Stimulated activated CD8-positive, alpha-beta memory T cell treated with anti-CD3 and anti-CD28 coated beads, Interleukin-15, amount 100 ng/mL, for 4 hours (primary cell): ENCODE measurements around the gene MIDN.
"Not testable (repeated sequence)": the region's sequence is repeated elsewhere in the genome, so short reads cannot be mapped to it uniquely, and the experiment has no call there.

Experiments
- DNase-seq, 2 donors: peaks; one replicate each; pipeline ENCODE4 v3.0.0-alpha.2; 2020; ENCODE audit warnings: low read depth in 2 of 2

MIDN gene

GRCh38 chr19:1294688-1295087 lies 46.3 kb downstream of the MIDN start:
- DNase-seq: no peak

DNA sequence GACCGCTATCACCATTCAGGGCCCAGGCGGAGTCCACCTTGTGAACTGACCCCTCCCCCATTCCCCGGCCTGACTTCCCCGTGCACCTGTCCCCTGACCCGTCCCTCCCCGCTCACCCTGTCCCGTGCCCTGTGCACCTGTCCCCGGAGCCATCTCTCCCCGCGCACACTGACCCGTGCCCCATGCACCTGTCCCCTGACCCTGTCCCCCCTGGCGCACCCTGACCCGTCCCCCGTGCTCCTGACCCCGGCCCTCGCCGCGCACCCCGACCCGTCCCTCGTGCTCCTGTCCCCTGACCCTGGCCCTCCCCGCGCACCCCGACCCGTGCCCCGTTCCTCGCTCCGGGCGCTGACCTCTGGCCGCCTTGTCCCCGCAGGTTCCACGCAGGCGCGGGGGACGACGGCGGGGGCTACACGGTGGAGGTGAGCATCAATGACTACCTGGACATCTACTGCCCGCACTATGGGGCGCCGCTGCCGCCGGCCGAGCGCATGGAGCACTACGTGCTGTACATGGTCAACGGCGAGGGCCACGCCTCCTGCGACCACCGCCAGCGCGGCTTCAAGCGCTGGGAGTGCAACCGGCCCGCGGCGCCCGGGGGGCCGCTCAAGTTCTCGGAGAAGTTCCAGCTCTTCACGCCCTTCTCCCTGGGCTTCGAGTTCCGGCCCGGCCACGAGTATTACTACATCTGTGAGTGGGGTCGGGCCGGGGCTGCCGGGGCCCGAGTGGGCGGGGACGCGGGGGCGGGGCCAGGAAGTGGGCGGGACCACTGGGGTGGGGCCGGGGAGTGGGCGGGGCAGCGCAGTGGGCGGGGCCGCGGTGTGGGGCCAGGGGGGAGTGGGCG lies 47.0 kb downstream of the MIDN start:
- no peak for DNase-seq

DNA sequence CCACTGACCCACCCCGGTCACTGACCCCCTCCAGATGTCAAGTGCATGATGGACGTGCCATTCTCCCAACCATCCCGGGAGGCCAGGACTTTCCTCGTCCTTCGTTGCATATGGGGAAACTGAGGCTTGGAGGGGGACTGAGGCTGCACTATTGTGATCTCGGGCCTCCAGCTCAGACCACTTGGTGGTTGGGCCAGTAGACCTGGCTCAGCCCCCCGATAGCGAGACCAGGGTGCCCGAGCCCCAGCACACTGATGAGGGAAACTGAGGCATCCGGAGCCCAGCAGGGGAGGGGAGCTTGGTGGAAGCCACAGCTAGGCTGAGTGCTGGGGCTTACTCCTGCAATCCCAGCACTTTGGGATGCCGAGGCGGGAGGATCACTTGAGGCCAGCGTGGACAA lies 47.7 kb downstream of the MIDN start:
- no peak for DNase-seq

GRCh38 chr19:1296575-1297271 lies 48.3 kb downstream of the MIDN start:
- no peak for DNase-seq

DNA sequence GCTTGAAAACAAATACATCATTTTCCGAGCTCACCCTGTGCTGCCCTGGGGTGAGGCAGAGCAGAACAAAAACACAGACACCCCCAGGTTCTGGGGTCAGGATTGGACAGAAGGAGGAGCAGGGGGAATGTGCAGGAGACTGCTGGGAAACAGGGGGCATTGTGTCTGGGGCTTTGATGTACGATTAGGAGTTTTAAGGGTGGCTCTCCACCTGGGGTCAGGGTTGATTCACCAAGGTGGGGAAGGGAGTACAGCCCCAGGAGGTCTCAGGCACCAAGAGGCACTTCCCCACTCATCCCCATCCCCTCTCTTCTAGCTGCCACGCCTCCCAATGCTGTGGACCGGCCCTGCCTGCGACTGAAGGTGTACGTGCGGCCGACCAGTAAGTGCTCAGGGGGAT lies 49.9 kb downstream of the MIDN start:
- no peak for DNase-seq

DNA sequence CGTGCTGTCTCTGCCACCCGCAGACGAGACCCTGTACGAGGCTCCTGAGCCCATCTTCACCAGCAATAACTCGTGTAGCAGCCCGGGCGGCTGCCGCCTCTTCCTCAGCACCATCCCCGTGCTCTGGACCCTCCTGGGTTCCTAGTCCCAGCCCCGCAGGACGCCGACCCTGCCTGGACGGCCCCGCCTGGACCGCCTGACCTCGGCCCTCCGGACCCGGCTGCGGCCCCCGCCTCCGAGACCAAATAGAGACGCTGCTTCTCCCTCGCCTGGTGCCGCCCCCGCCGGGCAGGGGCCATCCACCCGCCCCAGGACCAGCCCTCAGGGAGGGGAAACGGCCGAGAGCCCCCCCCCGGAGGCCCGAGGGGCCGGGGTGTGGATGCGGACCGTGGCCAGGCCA lies 51.4 kb downstream of the MIDN start:
- DNase-seq: no peak

- no peak for DNase-seq
Measured at GRCh38 chr19:1300744-1301490, 52.5 kb downstream of the MIDN start.

- DNase-seq: no peak
Measured at GRCh38 chr19:1302533-1303239, 54.3 kb downstream of the MIDN start.

GRCh38 chr19:1304197-1304924 lies 56.0 kb downstream of the MIDN start:
- DNase-seq: no peak

GRCh38 chr19:1305354-1305753 lies 57.0 kb downstream of the MIDN start:
- not testable (repeated sequence) for DNase-seq

- DNase-seq: no peak
Measured at GRCh38 chr19:1307320-1307719, 58.9 kb downstream of the MIDN start.

DNA sequence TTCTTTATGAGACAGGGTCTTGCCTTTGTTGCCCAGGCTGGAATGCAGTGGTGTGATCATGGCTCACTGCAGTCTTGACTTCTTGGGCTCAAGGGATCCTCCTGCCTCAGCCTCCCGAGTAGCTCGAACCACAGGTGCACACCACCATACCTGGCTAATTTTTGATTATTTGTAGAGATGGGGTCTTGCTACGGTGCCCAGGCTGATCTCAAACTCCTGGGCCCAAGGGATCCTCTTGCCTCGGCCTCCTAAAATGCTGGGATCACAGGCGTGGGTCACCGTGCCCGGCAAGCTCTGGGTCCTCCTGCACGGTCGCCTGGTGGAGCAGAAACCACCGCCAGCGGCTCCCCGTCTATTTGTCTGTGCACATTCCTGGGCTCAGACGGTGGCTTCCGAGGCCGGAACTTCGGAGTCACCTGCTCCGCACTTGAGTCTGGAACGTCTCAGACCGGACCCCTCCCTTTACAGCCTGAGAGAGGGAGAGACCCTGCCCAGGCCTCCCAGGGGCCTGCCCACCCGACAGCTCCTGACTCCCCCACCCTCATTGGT lies 59.4 kb downstream of the MIDN start:
- no peak for DNase-seq

- DNase-seq: no peak
Measured at GRCh38 chr19:1308718-1309117, 60.3 kb downstream of the MIDN start.
